SU-DHL-6 (cell line): ENCODE measurements around the gene ITGB7.

Experiments
- H2AFZ ChIP-seq: fragments of 200-600 bp; sonication (generic); 2 replicates; pipeline ENCODE4 v1.6.1; 2014; ENCODE audit warnings: low read depth, mild to moderate bottlenecking, moderate library complexity, mixed read lengths, antibody characterized with exemption, low read length; ENCODE audit not compliant: severe bottlenecking
- H3F3A ChIP-seq: fragments of 200-600 bp; shearing (Covaris generic); 2 replicates; pipeline ENCODE4 v1.6.0; 2016; ENCODE audit warnings: antibody characterized with exemption, mild to moderate bottlenecking; ENCODE audit not compliant: insufficient read depth
- H3K27ac ChIP-seq: fragments of 200-600 bp; sonication (generic); 2 replicates; pipeline ENCODE4 v1.5.1; 2016; ENCODE audit warnings: low read depth, mild to moderate bottlenecking, low read length, moderate library complexity, mixed read lengths
- H3K27me3 ChIP-seq: fragments of 200-600 bp; sonication (generic), shearing (Covaris generic); 2 replicates; pipeline ENCODE4 v1.6.0; 2014; ENCODE audit warnings: mild to moderate bottlenecking, low read length
- H3K36me3 ChIP-seq: fragments of 200-600 bp; sonication (generic); 2 replicates; pipeline ENCODE4 v1.6.1; 2014; ENCODE audit warnings: mild to moderate bottlenecking, low read length, mixed read lengths
- H3K4me2 ChIP-seq: fragments of 300-600, 200-600 bp; shearing (Covaris generic), sonication (generic); 2 replicates; pipeline ENCODE4 v1.6.0; 2014; ENCODE audit warnings: low read length, low read depth, mild to moderate bottlenecking; ENCODE audit not compliant: poor library complexity, severe bottlenecking
- H3K4me3 ChIP-seq: fragments of 200-600 bp; sonication (generic); 2 replicates; pipeline ENCODE4 v1.5.1; 2014; ENCODE audit warnings: antibody characterized with exemption, low read length, mild to moderate bottlenecking, mixed read lengths; ENCODE audit not compliant: insufficient read depth, poor library complexity, severe bottlenecking
- H3K79me2 ChIP-seq: fragments of 200-600 bp; sonication (generic); 2 replicates; pipeline ENCODE4 v1.6.1; 2014; ENCODE audit warnings: mild to moderate bottlenecking, low read length, moderate library complexity; ENCODE audit not compliant: insufficient read depth
- H3K9ac ChIP-seq: fragments of 200-600 bp; sonication (generic); 2 replicates; pipeline ENCODE4 v1.7.0; 2014; ENCODE audit warnings: mild to moderate bottlenecking, low read length
- H3K9me2 ChIP-seq: fragments of 200-600 bp; sonication (generic); replicated peaks from 2 replicates; pipeline ENCODE4 v1.6.1; 2014; ENCODE audit warnings: low read length; ENCODE audit not compliant: insufficient read depth
- H3K9me3 ChIP-seq: fragments of 200-600 bp; sonication (generic); 2 replicates; pipeline ENCODE4 v1.6.1; 2014; ENCODE audit warnings: low read length, mixed read lengths; ENCODE audit not compliant: insufficient read depth
- H4K20me1 ChIP-seq: fragments of 200-600 bp; sonication (generic); 2 replicates; pipeline ENCODE4 v1.6.1; 2014; ENCODE audit warnings: low read depth, mild to moderate bottlenecking, antibody characterized with exemption, low read length, moderate library complexity, mixed read lengths
- EZH2phosphoT487 ChIP-seq: fragments of 200-600 bp; sonication (generic), shearing (Covaris generic); conservative IDR thresholded peaks from 2 replicates; pipeline ENCODE4 v1.6.1; 2018; ENCODE audit warnings: mild to moderate bottlenecking, antibody characterized with exemption, low read length, moderate library complexity, mixed read lengths
- TF ChIP-seq, protein P1 (sequence below): fragments of 200-600 bp; sonication (generic); IDR thresholded peaks from one replicate; pipeline ENCODE4 v1.5.1; 2017; ENCODE audit warnings: antibody characterized with exemption, mild to moderate bottlenecking, low read length, moderate library complexity; ENCODE audit not compliant: insufficient read depth, poor library complexity, severe bottlenecking

ITGB7 gene

DNA sequence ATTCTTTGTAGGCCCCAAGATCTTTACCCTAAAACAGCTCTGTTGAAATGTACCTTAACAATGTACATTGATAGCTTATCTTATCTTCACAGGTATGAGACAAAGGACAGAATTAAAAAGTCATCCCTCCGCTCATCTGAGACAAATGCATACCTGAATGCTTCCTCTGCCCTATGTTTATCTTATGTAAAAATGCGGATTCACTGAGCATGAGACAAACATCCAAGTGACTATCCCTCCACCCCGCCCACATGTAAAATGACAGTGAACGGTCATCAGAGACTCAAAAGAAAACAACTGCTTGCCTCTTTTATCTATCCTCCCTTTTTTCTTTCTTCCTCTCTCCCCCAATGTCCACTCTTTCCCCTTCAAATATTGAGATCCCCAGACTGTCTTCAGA lies 63.7 kb downstream of the ITGB7 start:
- Histone ChIP-seq H3K4me3 (no peak overlapping the region), H3K79me2 (no peaks in the 10 kb centered on the region), H3K4me2 (no peak overlapping the region), H3K9ac (no peak overlapping the region), H3K27ac (no peak overlapping the region), H3K27me3 (no peaks in the 10 kb centered on the region), H3K9me3 (no peaks in the 10 kb centered on the region), H3K9me2 (no peaks in the 10 kb centered on the region), H4K20me1 (no peaks in the 10 kb centered on the region), H3K36me3 (no peaks in the 10 kb centered on the region), H2AFZ (no peak overlapping the region), H3F3A (peaks cover 4% of the 10 kb centered on the region; the same call in 1 of the 2 replicates)
- TF ChIP-seq EZH2phosphoT487, result no peak
- TF ChIP-seq, protein P1, sequence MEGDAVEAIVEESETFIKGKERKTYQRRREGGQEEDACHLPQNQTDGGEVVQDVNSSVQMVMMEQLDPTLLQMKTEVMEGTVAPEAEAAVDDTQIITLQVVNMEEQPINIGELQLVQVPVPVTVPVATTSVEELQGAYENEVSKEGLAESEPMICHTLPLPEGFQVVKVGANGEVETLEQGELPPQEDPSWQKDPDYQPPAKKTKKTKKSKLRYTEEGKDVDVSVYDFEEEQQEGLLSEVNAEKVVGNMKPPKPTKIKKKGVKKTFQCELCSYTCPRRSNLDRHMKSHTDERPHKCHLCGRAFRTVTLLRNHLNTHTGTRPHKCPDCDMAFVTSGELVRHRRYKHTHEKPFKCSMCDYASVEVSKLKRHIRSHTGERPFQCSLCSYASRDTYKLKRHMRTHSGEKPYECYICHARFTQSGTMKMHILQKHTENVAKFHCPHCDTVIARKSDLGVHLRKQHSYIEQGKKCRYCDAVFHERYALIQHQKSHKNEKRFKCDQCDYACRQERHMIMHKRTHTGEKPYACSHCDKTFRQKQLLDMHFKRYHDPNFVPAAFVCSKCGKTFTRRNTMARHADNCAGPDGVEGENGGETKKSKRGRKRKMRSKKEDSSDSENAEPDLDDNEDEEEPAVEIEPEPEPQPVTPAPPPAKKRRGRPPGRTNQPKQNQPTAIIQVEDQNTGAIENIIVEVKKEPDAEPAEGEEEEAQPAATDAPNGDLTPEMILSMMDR, result no peak
